UCSD-AML1 (cell line): ENCODE measurements around the gene TNFRSF12A.
A peak's percentile ranks its signal among the peaks of the same experiment; 100 is the strongest.

Experiments
- DNase-seq: peaks from one replicate; lab custom pipeline; 2025; ENCODE audit not compliant: unreplicated experiment; lab: John Stamatoyannopoulos, UW

The TNFRSF12A gene

GRCh38 chr16:2985893-2986355 lies 34.2 kb upstream of the TNFRSF12A start:
- no peak for DNase-seq

GRCh38 chr16:2986623-2987188 lies 33.5 kb upstream of the TNFRSF12A start:
- no peak for DNase-seq

- DNase-seq: no peak
Observed at GRCh38 chr16:2987286-2987685, 32.9 kb upstream of the TNFRSF12A start.

GRCh38 chr16:2987833-2988232 lies 32.3 kb upstream of the TNFRSF12A start:
- DNase-seq: no peak

- no peak for DNase-seq
Observed at GRCh38 chr16:2988590-2989099, 31.5 kb upstream of the TNFRSF12A start.

- DNase-seq: no peak
Observed at GRCh38 chr16:2990891-2991290, 29.3 kb upstream of the TNFRSF12A start.

- DNase-seq: no peak
Observed at GRCh38 chr16:2991566-2992261, 28.5 kb upstream of the TNFRSF12A start.

GRCh38 chr16:2992383-2993081 lies 27.6 kb upstream of the TNFRSF12A start:
- DNase-seq: no peak

GRCh38 chr16:2996298-2996697 lies 23.9 kb upstream of the TNFRSF12A start:
- no peak for DNase-seq

- no peak for DNase-seq
Observed at GRCh38 chr16:2999929-3000328, 20.2 kb upstream of the TNFRSF12A start.

GRCh38 chr16:3000540-3000939 lies 19.6 kb upstream of the TNFRSF12A start:
- DNase-seq: no peak

GRCh38 chr16:3001316-3001715 lies 18.9 kb upstream of the TNFRSF12A start:
- no peak for DNase-seq

- DNase-seq: peak; percentile 99
Observed at GRCh38 chr16:3003582-3004270, 16.4 kb upstream of the TNFRSF12A start.

- peak; percentile 46 for DNase-seq
Observed at GRCh38 chr16:3004319-3004718, 15.8 kb upstream of the TNFRSF12A start.

- peak; percentile 52 for DNase-seq
Observed at GRCh38 chr16:3004781-3005284, 15.3 kb upstream of the TNFRSF12A start.

- DNase-seq: peak; percentile 51
Observed at GRCh38 chr16:3007059-3007956, 12.9 kb upstream of the TNFRSF12A start.

- peak; percentile 82 for DNase-seq
Observed at GRCh38 chr16:3007957-3008689, 12.0 kb upstream of the TNFRSF12A start.

GRCh38 chr16:3008690-3009037 lies 11.5 kb upstream of the TNFRSF12A start:
- no peak for DNase-seq

GRCh38 chr16:3009568-3010390 lies 10.4 kb upstream of the TNFRSF12A start:
- DNase-seq: no peak
